HEK293 (cell line): ENCODE measurements around the gene MYO1D.

ENCODE experiments used
- KLF16 ChIP-seq: fragments of 450-650 bp; formaldehyde crosslinking; IDR thresholded peaks from 2 replicates; pipeline ENCODE4 v1.5.1; 2017; ENCODE audit warnings: missing biosample characterization, missing genetic modification characterization
- SCRT1 ChIP-seq: fragments of 450-650 bp; formaldehyde crosslinking; IDR thresholded peaks from 2 replicates; pipeline ENCODE4 v1.5.1; 2016; ENCODE audit warnings: missing biosample characterization, missing genetic modification characterization, borderline replicate concordance
- TCF7L2 ChIP-seq: IDR thresholded peaks from 2 replicates; pipeline ENCODE4 v1.6.1; 2011; ENCODE audit warnings: low read depth, mild to moderate bottlenecking, inconsistent platforms, low read length, moderate library complexity, borderline replicate concordance
- ZFP3 ChIP-seq: fragments of 450-650 bp; formaldehyde crosslinking; IDR thresholded peaks from 2 replicates; pipeline ENCODE4 v1.5.1; 2016; ENCODE audit warnings: low read depth, missing biosample characterization, missing genetic modification characterization
- ZNF121 ChIP-seq: fragments of 450-650 bp; formaldehyde crosslinking; IDR thresholded peaks from 2 replicates; pipeline ENCODE4 v1.5.1; 2016; ENCODE audit warnings: missing biosample characterization, missing genetic modification characterization
- ZNF292 ChIP-seq: fragments of 450-650 bp; formaldehyde crosslinking; IDR thresholded peaks from 2 replicates; pipeline ENCODE4 v1.5.1; 2016; ENCODE audit warnings: low read depth, missing biosample characterization, missing genetic modification characterization, borderline replicate concordance
- ZNF560 ChIP-seq: fragments of 450-650 bp; formaldehyde crosslinking; IDR thresholded peaks from 2 replicates; pipeline ENCODE4 v1.5.1; 2017; ENCODE audit warnings: missing biosample characterization, missing genetic modification characterization, borderline replicate concordance
- TF ChIP-seq, protein P1 (sequence below): fragments of 450-650 bp; formaldehyde crosslinking; IDR thresholded peaks from 2 replicates; pipeline ENCODE4 v1.5.1; 2016; ENCODE audit warnings: missing biosample characterization, missing genetic modification characterization
- TF ChIP-seq, protein P2 (sequence below): fragments of 450-650 bp; formaldehyde crosslinking; IDR thresholded peaks from 2 replicates; pipeline ENCODE4 v1.5.1; 2016; ENCODE audit warnings: missing biosample characterization, missing genetic modification characterization
- TF ChIP-seq, protein P3 (sequence below): fragments of 450-650 bp; IDR thresholded peaks from 2 replicates; pipeline ENCODE4 v1.5.1; 2018; ENCODE audit warnings: missing biosample characterization, missing genetic modification characterization

DNA sequence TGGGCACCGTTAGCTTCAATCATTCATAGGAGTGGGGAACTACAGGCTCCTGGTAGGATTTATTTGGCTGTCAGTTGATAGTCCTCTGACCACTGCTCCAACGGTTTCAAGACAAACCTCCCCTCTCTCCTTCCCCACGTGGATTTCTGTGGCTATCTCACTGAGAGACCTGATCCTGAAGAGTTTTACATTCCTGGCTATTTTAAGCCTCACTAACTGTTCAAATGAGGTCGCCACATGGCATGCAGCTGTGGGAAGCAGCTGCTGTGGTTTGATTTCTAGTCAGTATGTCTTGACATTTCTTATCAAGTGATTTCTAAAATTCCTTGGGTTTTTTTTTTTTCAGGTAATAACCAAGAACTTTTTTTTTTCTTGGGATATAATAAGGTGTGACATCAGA lies 351.8 kb downstream of the MYO1D start:
- no peak for TF ChIP-seq ZNF292
- no peak for TF ChIP-seq TCF7L2
- no peak for TF ChIP-seq ZNF560 (tag by site-specific recombination)
- TF ChIP-seq, protein P1, sequence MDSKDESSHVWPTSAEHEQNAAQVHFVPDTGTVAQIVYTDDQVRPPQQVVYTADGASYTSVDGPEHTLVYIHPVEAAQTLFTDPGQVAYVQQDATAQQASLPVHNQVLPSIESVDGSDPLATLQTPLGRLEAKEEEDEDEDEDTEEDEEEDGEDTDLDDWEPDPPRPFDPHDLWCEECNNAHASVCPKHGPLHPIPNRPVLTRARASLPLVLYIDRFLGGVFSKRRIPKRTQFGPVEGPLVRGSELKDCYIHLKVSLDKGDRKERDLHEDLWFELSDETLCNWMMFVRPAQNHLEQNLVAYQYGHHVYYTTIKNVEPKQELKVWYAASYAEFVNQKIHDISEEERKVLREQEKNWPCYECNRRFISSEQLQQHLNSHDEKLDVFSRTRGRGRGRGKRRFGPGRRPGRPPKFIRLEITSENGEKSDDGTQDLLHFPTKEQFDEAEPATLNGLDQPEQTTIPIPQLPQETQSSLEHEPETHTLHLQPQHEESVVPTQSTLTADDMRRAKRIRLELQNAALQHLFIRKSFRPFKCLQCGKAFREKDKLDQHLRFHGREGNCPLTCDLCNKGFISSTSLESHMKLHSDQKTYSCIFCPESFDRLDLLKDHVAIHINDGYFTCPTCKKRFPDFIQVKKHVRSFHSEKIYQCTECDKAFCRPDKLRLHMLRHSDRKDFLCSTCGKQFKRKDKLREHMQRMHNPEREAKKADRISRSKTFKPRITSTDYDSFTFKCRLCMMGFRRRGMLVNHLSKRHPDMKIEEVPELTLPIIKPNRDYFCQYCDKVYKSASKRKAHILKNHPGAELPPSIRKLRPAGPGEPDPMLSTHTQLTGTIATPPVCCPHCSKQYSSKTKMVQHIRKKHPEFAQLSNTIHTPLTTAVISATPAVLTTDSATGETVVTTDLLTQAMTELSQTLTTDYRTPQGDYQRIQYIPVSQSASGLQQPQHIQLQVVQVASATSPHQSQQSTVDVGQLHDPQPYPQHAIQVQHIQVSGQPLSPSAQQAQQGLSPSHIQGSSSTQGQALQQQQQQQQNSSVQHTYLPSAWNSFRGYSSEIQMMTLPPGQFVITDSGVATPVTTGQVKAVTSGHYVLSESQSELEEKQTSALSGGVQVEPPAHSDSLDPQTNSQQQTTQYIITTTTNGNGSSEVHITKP, result no peak
- TF ChIP-seq SCRT1 (tag by site-specific recombination), result no peak
- TF ChIP-seq ZNF121 (tag by site-specific recombination), result no peak
- TF ChIP-seq ZFP3 (tag by site-specific recombination), result no peak
- TF ChIP-seq, protein P2, sequence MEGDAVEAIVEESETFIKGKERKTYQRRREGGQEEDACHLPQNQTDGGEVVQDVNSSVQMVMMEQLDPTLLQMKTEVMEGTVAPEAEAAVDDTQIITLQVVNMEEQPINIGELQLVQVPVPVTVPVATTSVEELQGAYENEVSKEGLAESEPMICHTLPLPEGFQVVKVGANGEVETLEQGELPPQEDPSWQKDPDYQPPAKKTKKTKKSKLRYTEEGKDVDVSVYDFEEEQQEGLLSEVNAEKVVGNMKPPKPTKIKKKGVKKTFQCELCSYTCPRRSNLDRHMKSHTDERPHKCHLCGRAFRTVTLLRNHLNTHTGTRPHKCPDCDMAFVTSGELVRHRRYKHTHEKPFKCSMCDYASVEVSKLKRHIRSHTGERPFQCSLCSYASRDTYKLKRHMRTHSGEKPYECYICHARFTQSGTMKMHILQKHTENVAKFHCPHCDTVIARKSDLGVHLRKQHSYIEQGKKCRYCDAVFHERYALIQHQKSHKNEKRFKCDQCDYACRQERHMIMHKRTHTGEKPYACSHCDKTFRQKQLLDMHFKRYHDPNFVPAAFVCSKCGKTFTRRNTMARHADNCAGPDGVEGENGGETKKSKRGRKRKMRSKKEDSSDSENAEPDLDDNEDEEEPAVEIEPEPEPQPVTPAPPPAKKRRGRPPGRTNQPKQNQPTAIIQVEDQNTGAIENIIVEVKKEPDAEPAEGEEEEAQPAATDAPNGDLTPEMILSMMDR (tag by site-specific recombination), result no peak
- no peak for TF ChIP-seq KLF16 (tag by site-specific recombination)
- TF ChIP-seq, protein P3, sequence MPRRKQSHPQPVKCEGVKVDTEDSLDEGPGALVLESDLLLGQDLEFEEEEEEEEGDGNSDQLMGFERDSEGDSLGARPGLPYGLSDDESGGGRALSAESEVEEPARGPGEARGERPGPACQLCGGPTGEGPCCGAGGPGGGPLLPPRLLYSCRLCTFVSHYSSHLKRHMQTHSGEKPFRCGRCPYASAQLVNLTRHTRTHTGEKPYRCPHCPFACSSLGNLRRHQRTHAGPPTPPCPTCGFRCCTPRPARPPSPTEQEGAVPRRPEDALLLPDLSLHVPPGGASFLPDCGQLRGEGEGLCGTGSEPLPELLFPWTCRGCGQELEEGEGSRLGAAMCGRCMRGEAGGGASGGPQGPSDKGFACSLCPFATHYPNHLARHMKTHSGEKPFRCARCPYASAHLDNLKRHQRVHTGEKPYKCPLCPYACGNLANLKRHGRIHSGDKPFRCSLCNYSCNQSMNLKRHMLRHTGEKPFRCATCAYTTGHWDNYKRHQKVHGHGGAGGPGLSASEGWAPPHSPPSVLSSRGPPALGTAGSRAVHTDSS (tag by site-specific recombination), result no peak
